22Rv1 (cell line): ENCODE data around the gene MRTFB.

Source experiments
- ZFX ChIP-seq: fragments of 450-650 bp; IDR thresholded peaks from 2 replicates; pipeline ENCODE4 v1.6.1; 2017; ENCODE audit warnings: antibody characterized with exemption, borderline replicate concordance
- TF ChIP-seq, protein P1 (sequence below): fragments of 450-650 bp; IDR thresholded peaks from 2 replicates; pipeline ENCODE4 v1.5.1; 2017; ENCODE audit warnings: mild to moderate bottlenecking

DNA sequence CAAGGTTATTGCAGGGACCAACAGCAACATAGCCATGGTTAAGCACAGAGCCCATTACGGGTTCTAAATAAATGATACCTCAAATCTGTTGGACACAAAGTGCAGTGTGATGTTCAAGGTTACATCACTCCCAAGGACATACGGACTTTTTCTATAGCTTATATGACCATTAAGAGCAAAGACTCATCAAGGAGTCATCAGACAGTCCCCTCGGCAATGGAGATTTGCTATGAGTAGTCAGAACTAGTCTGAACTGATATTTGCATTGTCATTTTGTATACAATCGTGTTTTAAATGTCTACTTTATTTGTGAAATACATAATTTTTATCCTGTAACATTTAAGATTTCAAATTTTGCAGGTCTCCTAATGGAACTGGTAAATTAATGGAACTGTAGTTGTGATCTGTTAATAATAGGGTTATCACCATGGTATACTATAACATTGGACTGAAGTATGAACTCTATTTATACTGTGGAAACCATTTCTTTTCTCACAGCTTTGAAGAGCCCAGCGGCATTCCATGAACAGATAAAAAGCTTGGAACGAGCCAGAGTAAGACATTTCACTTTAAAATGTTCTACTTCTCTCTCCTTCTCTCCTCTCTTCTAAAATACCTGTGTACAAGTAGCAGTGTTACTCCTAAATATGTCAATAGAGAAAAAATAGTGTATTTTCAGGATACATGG, 140.9 kb downstream of the MRTFB start:
- TF ChIP-seq, protein P1, sequence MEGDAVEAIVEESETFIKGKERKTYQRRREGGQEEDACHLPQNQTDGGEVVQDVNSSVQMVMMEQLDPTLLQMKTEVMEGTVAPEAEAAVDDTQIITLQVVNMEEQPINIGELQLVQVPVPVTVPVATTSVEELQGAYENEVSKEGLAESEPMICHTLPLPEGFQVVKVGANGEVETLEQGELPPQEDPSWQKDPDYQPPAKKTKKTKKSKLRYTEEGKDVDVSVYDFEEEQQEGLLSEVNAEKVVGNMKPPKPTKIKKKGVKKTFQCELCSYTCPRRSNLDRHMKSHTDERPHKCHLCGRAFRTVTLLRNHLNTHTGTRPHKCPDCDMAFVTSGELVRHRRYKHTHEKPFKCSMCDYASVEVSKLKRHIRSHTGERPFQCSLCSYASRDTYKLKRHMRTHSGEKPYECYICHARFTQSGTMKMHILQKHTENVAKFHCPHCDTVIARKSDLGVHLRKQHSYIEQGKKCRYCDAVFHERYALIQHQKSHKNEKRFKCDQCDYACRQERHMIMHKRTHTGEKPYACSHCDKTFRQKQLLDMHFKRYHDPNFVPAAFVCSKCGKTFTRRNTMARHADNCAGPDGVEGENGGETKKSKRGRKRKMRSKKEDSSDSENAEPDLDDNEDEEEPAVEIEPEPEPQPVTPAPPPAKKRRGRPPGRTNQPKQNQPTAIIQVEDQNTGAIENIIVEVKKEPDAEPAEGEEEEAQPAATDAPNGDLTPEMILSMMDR: no peak
- TF ChIP-seq ZFX: no peak
